ENCODE results near the gene CHCHD3. TPM values are rescaled to one million over a fixed set of nuclear protein-coding genes. Genes with fewer than 3 reads are reported as not detected.

The CHCHD3 gene
- total and polyA plus RNA-seq, 9 of the 15 experiments (the other 6 are each of a cell fraction or from before 2014, with no cell fraction given) = 66.2 to 279 (median 204) TPM

GRCh38 chr7:132872034-132872433, 209.9 kb downstream of the CHCHD3 start (continued):
- TF ChIP-seq ZNF407 (IDR thresholded peaks at IDR 0.05; ENCODE audit: low read depth) (no peak), E2F5 (CRISPR knock-in tag; IDR thresholded peaks at IDR 0.05) (no peak), SRF (CRISPR knock-in tag; IDR thresholded peaks at IDR 0.05) (no peak), FOXA3 (CRISPR knock-in tag; conservative IDR thresholded peaks at IDR 0.05 in 1 of 2, IDR thresholded peaks at IDR 0.05 in 1 of 2) (no peak), RNF2 (IDR thresholded peaks at IDR 0.05) (no peak), ZNF551 (CRISPR knock-in tag; IDR thresholded peaks at IDR 0.05) (no peak), CBX8 (IDR thresholded peaks at IDR 0.05; ENCODE audit: borderline replicate concordance, extremely low read depth, low read depth, low read length, poor library complexity, severe bottlenecking) (no peak), U2AF2 (optimal IDR thresholded peaks at IDR 0.05; ENCODE audit: low read depth, low read length) (no peak)

Measured in K562 (cell line).